MM.1S (cell line): ENCODE results near the gene ADO.

ENCODE experiments used
- DNase-seq: peaks from one replicate; pipeline ENCODE4 v3.0.0-alpha.2; 2015
- H2AFZ ChIP-seq: fragments of 300-600 bp; sonication (generic); 2 replicates; pipeline ENCODE4 v1.6.0; 2016; ENCODE audit warnings: antibody characterized with exemption, low read length
- H3F3A ChIP-seq: fragments of 300-600 bp; sonication (generic); 2 replicates; pipeline ENCODE4 v1.6.1; 2016; ENCODE audit warnings: mild to moderate bottlenecking, antibody characterized with exemption, low read length, moderate library complexity, mixed read lengths; ENCODE audit not compliant: insufficient read depth
- H3K27ac ChIP-seq: fragments of 300-600 bp; sonication (generic); 2 replicates; pipeline ENCODE4 v1.5.1; 2016; ENCODE audit warnings: mild to moderate bottlenecking, low read length
- H3K27me3 ChIP-seq: fragments of 300-600 bp; sonication (generic); replicated peaks from 2 replicates; pipeline ENCODE4 v1.6.0; 2016; ENCODE audit warnings: low read length; ENCODE audit not compliant: insufficient read depth
- H3K36me3 ChIP-seq: fragments of 300-600 bp; sonication (generic); replicated peaks from 2 replicates; pipeline ENCODE4 v1.6.1; 2016; ENCODE audit warnings: mild to moderate bottlenecking, low read length, mixed read lengths; ENCODE audit not compliant: insufficient read depth
- H3K4me1 ChIP-seq: fragments of 300-600 bp; sonication (generic); 2 replicates; pipeline ENCODE4 v1.6.1; 2016; ENCODE audit warnings: low read length, mixed read lengths
- H3K4me2 ChIP-seq: fragments of 300-600 bp; sonication (generic); 2 replicates; pipeline ENCODE4 v1.6.0; 2016; ENCODE audit warnings: low read depth, low read length
- H3K4me3 ChIP-seq: fragments of 300-600 bp; sonication (generic); 2 replicates; pipeline ENCODE4 v1.5.1; 2016; ENCODE audit warnings: low read length, mixed read lengths
- H3K79me2 ChIP-seq: fragments of 300-600 bp; sonication (generic); 2 replicates; pipeline ENCODE4 v1.6.1; 2016; ENCODE audit warnings: mixed run types, low read length, mixed read lengths
- H3K9ac ChIP-seq: fragments of 300-600 bp; sonication (generic); 2 replicates; pipeline ENCODE4 v1.6.1; 2016; ENCODE audit warnings: low read length, mixed read lengths
- H3K9me2 ChIP-seq: fragments of 300-600 bp; sonication (generic); replicated peaks from 2 replicates; pipeline ENCODE4 v1.6.1; 2016; ENCODE audit warnings: mild to moderate bottlenecking, low read length, mixed read lengths; ENCODE audit not compliant: insufficient read depth
- H3K9me3 ChIP-seq: fragments of 300-600 bp; sonication (generic); replicated peaks from 2 replicates; pipeline ENCODE4 v1.6.1; 2016; ENCODE audit warnings: mild to moderate bottlenecking, low read length, mixed read lengths; ENCODE audit not compliant: insufficient read depth
- H4K20me1 ChIP-seq: fragments of 300-600 bp; sonication (generic); 2 replicates; pipeline ENCODE4 v1.6.1; 2016; ENCODE audit warnings: mild to moderate bottlenecking, low read length, moderate library complexity, mixed read lengths; ENCODE audit not compliant: insufficient read depth
- EZH2 ChIP-seq: fragments of 300-600 bp; sonication (generic); optimal IDR thresholded peaks from 2 replicates; pipeline ENCODE3; 2017; ENCODE audit warnings: low read depth, mild to moderate bottlenecking, antibody characterized with exemption, low read length, mixed read lengths
- EZH2phosphoT487 ChIP-seq: fragments of 300-600 bp; sonication (generic); IDR thresholded peaks from 2 replicates; pipeline ENCODE4 v1.6.1; 2018; ENCODE audit warnings: antibody characterized with exemption, low read length
- TF ChIP-seq, protein P1 (sequence below): fragments of 300-600 bp; sonication (generic); IDR thresholded peaks from 2 replicates; pipeline ENCODE4 v1.5.1; 2016; ENCODE audit warnings: antibody characterized with exemption, low read length, mixed read lengths

Gene ADO

DNA sequence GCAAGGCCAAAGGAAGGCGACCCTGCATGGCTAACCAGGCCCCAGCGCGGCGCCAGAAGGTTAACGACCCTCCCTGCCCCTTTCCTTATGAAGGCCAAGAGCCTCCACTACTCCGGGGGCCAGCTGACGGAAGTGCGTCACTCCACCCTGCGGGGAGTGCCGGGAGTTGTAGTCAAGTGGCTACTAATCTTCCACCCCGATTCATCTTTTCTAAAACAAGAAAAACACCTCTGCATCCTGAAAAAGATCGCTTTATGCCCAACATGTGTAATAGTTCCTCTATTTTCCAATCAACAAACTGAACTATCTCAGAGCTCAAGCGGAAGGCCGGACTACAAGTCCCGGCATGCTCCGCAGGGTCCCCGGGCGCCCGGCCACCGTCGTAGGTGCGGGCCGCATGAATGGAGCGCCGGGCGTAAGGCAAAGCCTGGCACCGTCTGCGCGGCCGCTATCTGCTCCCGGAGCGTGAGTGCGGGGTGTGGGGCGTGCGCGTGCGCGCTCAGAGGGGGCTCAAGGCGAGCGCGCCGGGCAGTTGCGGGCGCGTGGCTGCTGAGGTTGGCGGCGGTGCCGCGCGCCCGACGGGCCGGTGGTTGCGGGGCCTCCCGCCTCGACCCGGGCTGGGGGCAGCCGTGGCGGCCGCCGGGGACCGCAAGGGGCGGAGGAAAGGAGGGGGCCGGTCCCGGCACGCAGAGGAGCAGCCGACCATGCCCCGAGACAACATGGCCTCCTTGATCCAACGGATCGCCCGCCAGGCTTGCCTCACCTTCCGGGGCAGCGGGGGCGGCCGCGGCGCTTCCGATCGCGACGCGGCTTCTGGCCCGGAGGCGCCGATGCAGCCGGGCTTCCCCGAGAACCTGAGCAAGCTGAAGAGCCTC lies at the start of gene ADO:
Gene ADO, plus strand, starts transcription at position 365 of the 875 bp plus-strand sequence. Its CDS starts 340 bp downstream, at position 705.
- no peaks in the 10 kb centered on the region for H3K9me2 ChIP-seq
- H3K27ac ChIP-seq: peak within 1 kb of the TSS; percentile 76
- TF ChIP-seq EZH2: no peak
- TF ChIP-seq EZH2phosphoT487: no peak
- TF ChIP-seq, protein P1, sequence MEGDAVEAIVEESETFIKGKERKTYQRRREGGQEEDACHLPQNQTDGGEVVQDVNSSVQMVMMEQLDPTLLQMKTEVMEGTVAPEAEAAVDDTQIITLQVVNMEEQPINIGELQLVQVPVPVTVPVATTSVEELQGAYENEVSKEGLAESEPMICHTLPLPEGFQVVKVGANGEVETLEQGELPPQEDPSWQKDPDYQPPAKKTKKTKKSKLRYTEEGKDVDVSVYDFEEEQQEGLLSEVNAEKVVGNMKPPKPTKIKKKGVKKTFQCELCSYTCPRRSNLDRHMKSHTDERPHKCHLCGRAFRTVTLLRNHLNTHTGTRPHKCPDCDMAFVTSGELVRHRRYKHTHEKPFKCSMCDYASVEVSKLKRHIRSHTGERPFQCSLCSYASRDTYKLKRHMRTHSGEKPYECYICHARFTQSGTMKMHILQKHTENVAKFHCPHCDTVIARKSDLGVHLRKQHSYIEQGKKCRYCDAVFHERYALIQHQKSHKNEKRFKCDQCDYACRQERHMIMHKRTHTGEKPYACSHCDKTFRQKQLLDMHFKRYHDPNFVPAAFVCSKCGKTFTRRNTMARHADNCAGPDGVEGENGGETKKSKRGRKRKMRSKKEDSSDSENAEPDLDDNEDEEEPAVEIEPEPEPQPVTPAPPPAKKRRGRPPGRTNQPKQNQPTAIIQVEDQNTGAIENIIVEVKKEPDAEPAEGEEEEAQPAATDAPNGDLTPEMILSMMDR: no peak
- no peaks in the 10 kb centered on the region for H3K27me3 ChIP-seq
- peaks cover 7% of the 10 kb centered on the region; the same call in 1 of the 2 replicates for H4K20me1 ChIP-seq
- H3K9me3 ChIP-seq: no peaks in the 10 kb centered on the region
- H3K4me2 ChIP-seq: peak within 1 kb of the TSS; percentile 99
- H3F3A ChIP-seq: no peaks in the 10 kb centered on the region
- H3K4me3 ChIP-seq: peak within 1 kb of the TSS; percentile 94
- 0 out of 2 replicates have a peak, but pooled peaks cover 4% of the 10 kb centered on the region for H3K36me3 ChIP-seq
- peak; percentile 84 for DNase-seq
- H2AFZ ChIP-seq: peak within 1 kb of the TSS; percentile 97
- peaks cover 42% of the 10 kb centered on the region for H3K79me2 ChIP-seq
- H3K9ac ChIP-seq: peak within 1 kb of the TSS; percentile 77
- H3K4me1 ChIP-seq: peaks cover 19% of the 10 kb centered on the region

DNA sequence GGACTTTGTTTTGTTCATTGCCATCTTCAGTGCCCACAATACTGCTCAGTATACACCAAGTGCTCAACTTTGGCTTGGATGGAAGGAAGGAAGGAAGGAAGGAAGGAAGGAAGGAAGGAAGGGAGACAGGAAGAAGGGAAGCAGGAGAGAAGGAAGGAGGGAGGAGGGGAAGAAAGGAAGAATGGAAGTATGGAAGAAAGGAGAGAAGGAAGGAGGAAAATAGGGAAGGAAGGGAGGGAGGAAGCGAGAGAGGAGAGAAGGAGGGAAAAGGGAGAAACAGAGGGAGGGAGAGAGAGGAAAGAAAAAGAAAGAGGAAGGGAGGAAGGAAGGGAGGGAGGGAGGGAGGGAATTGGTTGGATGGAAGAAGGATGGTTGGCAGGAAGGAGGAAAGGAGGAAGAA lies 49.6 kb upstream of the ADO start:
- H3K27ac ChIP-seq: no peak overlapping the region
- TF ChIP-seq EZH2: no peak
- TF ChIP-seq, protein P1: no peak
- no peak for TF ChIP-seq EZH2phosphoT487
- no peaks in the 10 kb centered on the region for H3K36me3 ChIP-seq
- H3K27me3 ChIP-seq: no peaks in the 10 kb centered on the region
- H3F3A ChIP-seq: no peaks in the 10 kb centered on the region
- no peaks in the 10 kb centered on the region for H4K20me1 ChIP-seq
- no peak overlapping the region for H2AFZ ChIP-seq
- no peak overlapping the region for H3K4me3 ChIP-seq
- DNase-seq: no peak
- no peaks in the 10 kb centered on the region for H3K9me3 ChIP-seq
- H3K4me2 ChIP-seq: no peak overlapping the region
- no peaks in the 10 kb centered on the region for H3K9me2 ChIP-seq
- no peaks in the 10 kb centered on the region for H3K79me2 ChIP-seq
- no peaks in the 10 kb centered on the region for H3K4me1 ChIP-seq
- H3K9ac ChIP-seq: no peak overlapping the region

DNA sequence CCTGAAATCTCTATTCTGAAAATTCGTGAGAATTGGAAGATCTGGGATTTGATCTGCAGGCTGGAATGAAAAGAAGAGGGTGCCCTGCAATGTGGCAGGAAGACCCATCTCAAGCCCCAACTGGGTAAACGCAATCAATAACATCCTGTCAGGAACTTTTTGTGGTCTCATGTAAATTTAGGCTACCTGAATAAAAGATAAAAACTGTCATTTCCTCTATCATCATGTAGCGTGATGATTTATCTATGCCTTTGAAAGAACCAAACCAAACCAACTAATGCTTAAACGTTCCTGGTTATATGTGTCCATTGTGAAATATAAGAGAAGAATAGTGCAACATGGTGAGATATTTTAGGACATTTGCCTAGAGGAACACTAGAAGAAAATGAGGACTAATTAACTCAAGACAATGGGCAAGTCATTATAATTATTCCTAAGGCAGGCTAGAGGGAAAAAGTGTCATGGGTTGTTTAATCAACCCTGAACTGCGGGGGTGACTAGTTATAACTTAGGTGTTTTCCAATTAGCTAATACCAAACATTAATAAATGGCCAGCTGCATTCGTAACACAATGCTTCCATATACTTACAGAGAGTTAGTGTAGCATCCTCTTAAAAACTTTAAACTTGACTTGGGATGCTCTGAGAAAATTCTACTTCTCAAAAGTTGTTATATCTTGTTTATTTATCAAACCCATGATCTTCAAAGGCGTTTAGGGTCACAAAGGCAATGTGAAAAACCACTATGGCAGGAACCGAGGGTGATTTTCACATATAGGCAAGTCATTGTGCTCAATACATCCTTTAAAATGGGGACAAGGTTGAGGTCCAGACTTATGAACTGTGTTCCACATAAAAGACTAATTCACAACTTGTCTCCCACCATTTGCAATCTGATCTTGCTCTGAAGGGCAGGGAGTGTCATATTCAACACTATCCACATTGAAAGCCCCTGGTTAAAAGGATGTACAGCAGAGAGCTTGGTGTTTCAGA lies 48.6 kb upstream of the ADO start:
- no peaks in the 10 kb centered on the region for H3K4me1 ChIP-seq
- H3K27ac ChIP-seq: no peak overlapping the region
- TF ChIP-seq EZH2phosphoT487 (no peak), EZH2 (no peak)
- TF ChIP-seq, protein P1: no peak
- H3K79me2 ChIP-seq: no peaks in the 10 kb centered on the region
- H2AFZ ChIP-seq: no peak overlapping the region
- no peaks in the 10 kb centered on the region for H3K9me2 ChIP-seq
- no peak overlapping the region for H3K4me2 ChIP-seq
- no peaks in the 10 kb centered on the region for H3K36me3 ChIP-seq
- H3K9ac ChIP-seq: no peak overlapping the region
- H3K4me3 ChIP-seq: no peak overlapping the region
- H4K20me1 ChIP-seq: no peaks in the 10 kb centered on the region
- no peaks in the 10 kb centered on the region for H3F3A ChIP-seq
- H3K27me3 ChIP-seq: no peaks in the 10 kb centered on the region
- DNase-seq: no peak
- no peaks in the 10 kb centered on the region for H3K9me3 ChIP-seq
